H1 (cell line): ENCODE results near the gene PURA. TPM values are rescaled to one million over a fixed set of nuclear protein-coding genes. Genes with fewer than 3 reads are reported as not detected.

ENCODE experiments used
- CTCF ChIA-PET: fragments of 300-600 bp; sonication (Branson Sonifier 250); formaldehyde crosslinking; loops from one replicate; lab custom pipeline; 2021; ENCODE audit not compliant: partially characterized antibody; lab: Charles Lee
- POLR2A ChIA-PET: fragments of 300-600 bp; sonication (Branson Sonifier 250); formaldehyde crosslinking; loops from one replicate; lab custom pipeline; 2021; ENCODE audit warnings: inconsistent platforms; ENCODE audit not compliant: partially characterized antibody; lab: Charles Lee
- DNase-seq, 2 experiments: peaks; one replicate each; pipeline versions ENCODE4 v3.0.0 to v3.0.0-alpha.2; 2010 to 2022; ENCODE audit warnings: low spot score in 2 of 2, low read depth in 1 of 2, mixed read lengths in 1 of 2
- FAIRE-seq: peaks from 2 replicates; lab custom pipeline; 2011; peaks lifted over from hg19 to GRCh38; lab: Jason Lieb, UNC
- H2AFZ ChIP-seq: 2 replicates; pipeline ENCODE4 v1.8.1; 2012; ENCODE audit warnings: low read length, inconsistent platforms
- H2AK5ac ChIP-seq: 2 replicates; pipeline ENCODE4 v1.6.1; 2013; ENCODE audit warnings: low read depth, low read length
- H2BK120ac ChIP-seq: replicated peaks from 2 replicates; pipeline ENCODE3; 2013; ENCODE audit warnings: low read depth, low read length, inconsistent platforms
- H2BK12ac ChIP-seq: 2 replicates; pipeline ENCODE4 v1.6.1; 2013; ENCODE audit warnings: low read depth, low read length
- H2BK15ac ChIP-seq: 2 replicates; pipeline ENCODE4 v1.6.1; 2013; ENCODE audit warnings: low read length
- H2BK20ac ChIP-seq: 2 replicates; pipeline ENCODE4 v1.6.1; 2013; ENCODE audit warnings: low read length
- H2BK5ac ChIP-seq: 2 replicates; pipeline ENCODE4 v1.6.1; 2013; ENCODE audit warnings: low read depth, low read length
- H3K14ac ChIP-seq: 2 replicates; pipeline ENCODE4 v1.6.1; 2013; ENCODE audit warnings: inconsistent platforms; ENCODE audit not compliant: insufficient read length
- H3K18ac ChIP-seq: 2 replicates; pipeline ENCODE4 v1.6.1; 2013; ENCODE audit warnings: low read length; ENCODE audit errors: extremely low read depth
- H3K23ac ChIP-seq: 2 replicates; pipeline ENCODE4 v1.6.1; 2013; ENCODE audit warnings: inconsistent platforms; ENCODE audit not compliant: insufficient read length
- H3K23me2 ChIP-seq: 2 replicates; pipeline ENCODE4 v1.6.1; 2013; ENCODE audit warnings: low read depth, low read length
- H3K27ac ChIP-seq: 2 replicates; pipeline ENCODE4 v1.6.1; 2011; ENCODE audit warnings: low read depth, low read length, inconsistent platforms
- H3K27me3 ChIP-seq, 4 experiments: replicated peaks in 1 of 4; 1 replicate in 1 of 4; 2 replicates in 3 of 4; pipeline versions ENCODE4 v1.6.1 to v1.8.1; 2011 to 2013; ENCODE audit warnings: low read length in 3 of 4, mild to moderate bottlenecking in 3 of 4, inconsistent platforms in 2 of 4, mixed read lengths in 2 of 4, moderate library complexity in 1 of 4; ENCODE audit not compliant: control insufficient read depth in 3 of 4, insufficient read depth in 3 of 4; ENCODE audit errors: extremely low read depth in 1 of 4
- H3K36me3 ChIP-seq, 4 experiments: 2 replicates each; pipeline versions ENCODE4 v1.6.1 to v1.8.1; 2011 to 2013; ENCODE audit warnings: mild to moderate bottlenecking in 4 of 4, low read length in 3 of 4, moderate library complexity in 2 of 4, control low read depth in 1 of 4, inconsistent platforms in 1 of 4; ENCODE audit not compliant: insufficient read depth in 4 of 4, control insufficient read depth in 2 of 4
- H3K4ac ChIP-seq: replicated peaks from 2 replicates; pipeline ENCODE3; 2013; ENCODE audit warnings: low read length, low read depth, mixed read lengths, inconsistent platforms; ENCODE audit not compliant: insufficient read length
- H3K4me1 ChIP-seq, 4 experiments: replicated peaks in 1 of 4; 1 replicate in 1 of 4; 2 replicates in 3 of 4; pipeline versions ENCODE4 v1.6.1 to v1.8.1; 2011 to 2013; ENCODE audit warnings: low read length in 3 of 4, inconsistent platforms in 2 of 4, mixed read lengths in 1 of 4; ENCODE audit not compliant: insufficient read depth in 4 of 4, control insufficient read depth in 3 of 4
- H3K4me2 ChIP-seq, 2 experiments: 2 replicates each; pipeline versions ENCODE4 v1.6.1 to v1.8.1; 2011 to 2013; ENCODE audit warnings: low read depth in 2 of 2, low read length in 2 of 2, control low read depth in 1 of 2, inconsistent platforms in 1 of 2, mild to moderate bottlenecking in 1 of 2; ENCODE audit not compliant: insufficient read depth in 1 of 2
- H3K4me3 ChIP-seq, 4 experiments: fragments of 200-600, 300-600 bp in 1 of 4; sonication (generic), shearing (Covaris generic), sonication (Bioruptor Twin) in 1 of 4; 2 replicates each; pipeline versions ENCODE4 v1.5.1 to v1.8.1; 2011 to 2016; ENCODE audit warnings: low read length in 4 of 4, low read depth in 3 of 4, control low read depth in 2 of 4, inconsistent platforms in 2 of 4, mild to moderate bottlenecking in 2 of 4, mixed read lengths in 1 of 4, moderate library complexity in 1 of 4; ENCODE audit not compliant: insufficient read depth in 2 of 4; ENCODE audit errors: extremely low read depth in 1 of 4
- H3K56ac ChIP-seq: replicated peaks from 2 replicates; pipeline ENCODE3; 2013; ENCODE audit warnings: low read depth, mild to moderate bottlenecking, mixed read lengths, low read length, inconsistent platforms; ENCODE audit not compliant: insufficient read length
- H3K79me1 ChIP-seq: 2 replicates; pipeline ENCODE4 v1.6.1; 2013; ENCODE audit warnings: low read depth, low read length, control low read depth
- H3K79me2 ChIP-seq, 2 experiments: 2 replicates each; pipeline versions ENCODE4 v1.6.1 to v1.8.1; 2012 to 2013; ENCODE audit warnings: low read length in 2 of 2, mild to moderate bottlenecking in 2 of 2, inconsistent platforms in 1 of 2; ENCODE audit not compliant: insufficient read depth in 2 of 2, control insufficient read depth in 1 of 2
- H3K9ac ChIP-seq, 4 experiments: replicated peaks in 1 of 4; 1 replicate in 1 of 4; 2 replicates in 3 of 4; pipeline versions ENCODE4 v1.6.1 to v1.8.1; 2011 to 2013; ENCODE audit warnings: low read depth in 3 of 4, low read length in 3 of 4, control low read depth in 2 of 4, mild to moderate bottlenecking in 2 of 4, moderate library complexity in 2 of 4, inconsistent platforms in 1 of 4; ENCODE audit errors: extremely low read depth in 1 of 4
- H3K9me3 ChIP-seq, 2 experiments: 2 replicates each; pipeline versions ENCODE4 v1.6.1 to v1.8.1; 2012 to 2013; ENCODE audit warnings: mild to moderate bottlenecking in 2 of 2, moderate library complexity in 2 of 2, control low read depth in 1 of 2, inconsistent platforms in 1 of 2, low read depth in 1 of 2, low read length in 1 of 2, mixed read lengths in 1 of 2; ENCODE audit not compliant: insufficient read depth in 2 of 2
- H4K20me1 ChIP-seq, 2 experiments: replicated peaks in 1 of 2; 2 replicates each; pipeline versions ENCODE3 to v1.8.1; 2011 to 2013; ENCODE audit warnings: inconsistent platforms in 2 of 2, low read length in 2 of 2, mild to moderate bottlenecking in 1 of 2; ENCODE audit not compliant: insufficient read depth in 2 of 2, control insufficient read depth in 1 of 2
- H4K5ac ChIP-seq: 2 replicates; pipeline ENCODE4 v1.6.1; 2013; ENCODE audit warnings: low read length, low read depth, mixed read lengths, inconsistent platforms; ENCODE audit not compliant: insufficient read length
- H4K8ac ChIP-seq: 2 replicates; pipeline ENCODE4 v1.8.0; 2013; ENCODE audit warnings: mild to moderate bottlenecking, moderate library complexity, low read length, inconsistent platforms; ENCODE audit not compliant: insufficient read depth; ENCODE audit errors: extremely low read depth
- H4K91ac ChIP-seq: replicated peaks from 2 replicates; pipeline ENCODE3; 2013; ENCODE audit warnings: low read length, mixed read lengths, inconsistent platforms; ENCODE audit not compliant: insufficient read length
- FOSL1 ChIP-seq: IDR thresholded peaks from 2 replicates; pipeline ENCODE4 v1.6.1; 2011; ENCODE audit warnings: mild to moderate bottlenecking, low read depth, low read length, moderate library complexity; ENCODE audit not compliant: insufficient read depth
- HDAC2 ChIP-seq, 2 experiments: fragments of 300-600 bp in 1 of 2; sonication (generic) in 1 of 2; IDR thresholded peaks; 2 replicates each; pipeline ENCODE4 v1.6.1; 2011 to 2012; ENCODE audit warnings: low read depth in 2 of 2, low read length in 2 of 2, mild to moderate bottlenecking in 2 of 2, moderate library complexity in 2 of 2, borderline replicate concordance in 1 of 2, inconsistent platforms in 1 of 2
- KDM1A ChIP-seq: fragments of 200-600, 300-600 bp; sonication (generic); IDR thresholded peaks from 2 replicates; pipeline ENCODE4 v1.7.1; 2016; ENCODE audit warnings: mild to moderate bottlenecking, low read length, borderline replicate concordance
- KDM5A ChIP-seq: fragments of 200-600 bp; IDR thresholded peaks from 2 replicates; pipeline ENCODE4 v1.7.1; 2012; ENCODE audit warnings: mild to moderate bottlenecking, low read length, inconsistent platforms, mixed read lengths
- NANOG ChIP-seq: IDR thresholded peaks from 2 replicates; pipeline ENCODE4 v1.6.1; 2011; ENCODE audit warnings: low read length, low read depth, mild to moderate bottlenecking, inconsistent platforms; ENCODE audit not compliant: insufficient read depth, poor library complexity, severe bottlenecking
- RAD21 ChIP-seq, 2 experiments: IDR thresholded peaks in 1 of 2; conservative IDR thresholded peaks in 1 of 2; 2 replicates each; pipeline ENCODE4 v1.6.1; 2011; ENCODE audit warnings: low read depth in 2 of 2, low read length in 2 of 2, improper control_type of control experiment in 1 of 2, inconsistent platforms in 1 of 2, mild to moderate bottlenecking in 1 of 2, moderate library complexity in 1 of 2
- SIRT6 ChIP-seq: IDR thresholded peaks from one replicate; pipeline ENCODE4 v1.7.1; 2012; ENCODE audit warnings: low read length, inconsistent platforms
- SP2 ChIP-seq: IDR thresholded peaks from 2 replicates; pipeline ENCODE4 v1.6.1; 2012; ENCODE audit warnings: mild to moderate bottlenecking, low read length, inconsistent platforms
- SRF ChIP-seq: IDR thresholded peaks from 2 replicates; pipeline ENCODE4 v1.6.1; 2011; ENCODE audit warnings: mild to moderate bottlenecking, low read depth, low read length, moderate library complexity
- YY1 ChIP-seq: IDR thresholded peaks from 2 replicates; pipeline ENCODE4 v1.6.1; 2011; ENCODE audit warnings: low read depth, mild to moderate bottlenecking, low read length
- WGBS, 2 experiments: shearing (Covaris generic) in 1 of 2; methylation state at CpG; one replicate each; pipeline versions ENCODE4 v1.1.6 to v1.1.7; 2013 to 2015; ENCODE audit warnings: low lambda C conversion rate in 2 of 2, mixed read lengths in 2 of 2, inconsistent platforms in 1 of 2, low coverage in 1 of 2, missing lambda C conversion rate in 1 of 2; ENCODE audit not compliant: insufficient replicate concordance in 2 of 2, insufficient coverage in 1 of 2, insufficient read length in 1 of 2; ENCODE audit errors: extremely low coverage in 1 of 2, missing lambda C conversion rate in 1 of 2; 5-methylcytosine and 5-hydroxymethylcytosine counted together
- polyA plus RNA-seq, 7 experiments: library from polyadenylated mRNA; depleted of rRNA in 3 of 7; stranded (reverse) in 5 of 7; unstranded in 2 of 7; fragments of >200 nt in 5 of 7; fragments of 200-250 nt in 2 of 7; gene quantifications; 1 replicate in 5 of 7; 2 replicates in 1 of 7; 4 replicates in 1 of 7; pipeline versions ENCODE4 v1.2.1 to v1.2.3, GENCODE V29; 2011 to 2013; ENCODE audit warnings: missing spikeins in 2 of 7, mixed read lengths in 2 of 7
- total RNA-seq: library from RNA; stranded (reverse); fragmentation: NEBNext Ultra II Directional; extraction: Animal tissue kit (Norgen Biotek cat#: 25700); gene quantifications from 2 replicates; pipeline ENCODE4 v1.2.1, GENCODE V29; 2021
- TF ChIP-seq, protein P1 (sequence below): IDR thresholded peaks from 2 replicates; pipeline ENCODE4 v1.6.1; 2012; ENCODE audit warnings: low read length, inconsistent platforms

PURA gene
- total and polyA plus RNA-seq, 2 of the 8 experiments (the other 6 are each of a cell fraction or from before 2014, with no cell fraction given), result 0.98 to 2.1 TPM

DNA sequence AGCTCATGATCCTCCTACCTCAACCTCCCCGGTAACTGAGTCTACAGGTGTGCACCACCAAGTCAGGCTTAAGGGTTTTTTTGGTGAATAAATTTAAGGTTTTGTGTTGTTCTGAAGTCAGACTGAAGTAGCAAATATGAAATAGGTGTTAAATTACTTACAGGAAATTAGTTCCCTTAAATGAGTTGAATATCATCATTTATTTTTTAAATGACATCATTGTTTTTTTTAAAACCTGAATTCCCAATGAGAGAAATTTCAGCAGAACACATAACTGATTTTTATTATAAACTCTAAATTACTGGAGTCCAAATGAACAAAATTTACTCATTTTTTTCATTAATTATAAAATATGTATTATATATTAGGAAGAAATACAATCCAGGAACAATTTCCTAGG is 37.8 kb upstream of the PURA start:
- H2BK12ac ChIP-seq, result no peak overlapping the region
- no peak for DNase-seq
- POLR2A ChIA-PET, result interaction anchor here (1.2 kb wide), 1 partner anchor 44 kb away, joined by 3 read pairs; no protein-coding TSS in a partner anchor
- H2AK5ac ChIP-seq, result no peak overlapping the region
- no peak overlapping the region for H2AFZ ChIP-seq
- H3K9ac ChIP-seq, result no peak overlapping the region
- no peak for FAIRE-seq
- no peaks in the 10 kb centered on the region for H3K79me2 ChIP-seq
- no peak overlapping the region for H3K14ac ChIP-seq
- TF ChIP-seq FOSL1 (no peak), NANOG (no peak), HDAC2 (IDR thresholded peaks at IDR 0.05; ENCODE audit: borderline replicate concordance in 1 of 2, low read depth in 2 of 2, low read length in 2 of 2) (no peak), SIRT6 (no peak), YY1 (no peak), SRF (no peak), KDM5A (no peak), KDM1A (no peak), SP2 (no peak), RAD21 (IDR thresholded peaks at IDR 0.05 in 1 of 2, conservative IDR thresholded peaks at IDR 0.05 in 1 of 2; ENCODE audit: low read depth in 2 of 2, low read length in 2 of 2) (no peak)
- TF ChIP-seq, protein P1, sequence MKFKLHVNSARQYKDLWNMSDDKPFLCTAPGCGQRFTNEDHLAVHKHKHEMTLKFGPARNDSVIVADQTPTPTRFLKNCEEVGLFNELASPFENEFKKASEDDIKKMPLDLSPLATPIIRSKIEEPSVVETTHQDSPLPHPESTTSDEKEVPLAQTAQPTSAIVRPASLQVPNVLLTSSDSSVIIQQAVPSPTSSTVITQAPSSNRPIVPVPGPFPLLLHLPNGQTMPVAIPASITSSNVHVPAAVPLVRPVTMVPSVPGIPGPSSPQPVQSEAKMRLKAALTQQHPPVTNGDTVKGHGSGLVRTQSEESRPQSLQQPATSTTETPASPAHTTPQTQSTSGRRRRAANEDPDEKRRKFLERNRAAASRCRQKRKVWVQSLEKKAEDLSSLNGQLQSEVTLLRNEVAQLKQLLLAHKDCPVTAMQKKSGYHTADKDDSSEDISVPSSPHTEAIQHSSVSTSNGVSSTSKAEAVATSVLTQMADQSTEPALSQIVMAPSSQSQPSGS, result no peak
- TF ChIP-seq, all 59 proteins: peak for 0
- Histone ChIP-seq H3K4me1 (no peaks in the 10 kb centered on the region), H3K23ac (no peak overlapping the region), H4K8ac (no peak overlapping the region), H2BK15ac (no peak overlapping the region), H3K4me2 (no peak overlapping the region), H4K20me1 (no peaks in the 10 kb centered on the region), H3K4ac (no peak overlapping the region), H3K9me3 (no peaks in the 10 kb centered on the region), H3K56ac (no peak overlapping the region), H3K27me3 (no peaks in the 10 kb centered on the region), H3K79me1 (no peaks in the 10 kb centered on the region), H3K36me3 (no peaks in the 10 kb centered on the region), H2BK120ac (no peak overlapping the region), H4K91ac (no peak overlapping the region), H3K18ac (no peak overlapping the region), H4K5ac (no peak overlapping the region), H3K4me3 (no peak overlapping the region), H3K23me2 (no peaks in the 10 kb centered on the region), H2BK20ac (no peak overlapping the region), H3K27ac (no peak overlapping the region), H2BK5ac (no peak overlapping the region)
- 86% methylated on average over 1 of the region's 1 CpG; no CpG with 5 or more reads in 1 of the 2 experiments for WGBS, 2 experiments
- CTCF ChIA-PET, result interaction anchor here (0.8 to 2.2 kb wide), 9 partner anchors 9 to 93 kb away, joined by 3 to 13 read pairs (median 3); no protein-coding TSS in a partner anchor
